ENCODE data around the gene SERPINA5.
"Not testable (repeated sequence)": the region's sequence is repeated elsewhere in the genome, so short reads cannot be mapped to it uniquely, and the experiment has no call there.

Gene SERPINA5

GRCh38 chr14:94573475-94574277 lies 7.5 kb upstream of the SERPINA5 start:
- in situ Hi-C loops (cut with MboI; ENCODE audit: low sequenced_read_pairs): no loop called here

GRCh38 chr14:94574336-94574735 lies 6.9 kb upstream of the SERPINA5 start:
- in situ Hi-C loops (cut with MboI; ENCODE audit: low sequenced_read_pairs): no loop called here

GRCh38 chr14:94575730-94576585 lies 5.3 kb upstream of the SERPINA5 start:
- in situ Hi-C loops (cut with MboI; ENCODE audit: low sequenced_read_pairs): no loop called here

GRCh38 chr14:94577472-94577871 lies 3.8 kb upstream of the SERPINA5 start:
- in situ Hi-C loops (cut with MboI; ENCODE audit: low sequenced_read_pairs): not testable (repeated sequence)

GRCh38 chr14:94578712-94579111 lies 2.5 kb upstream of the SERPINA5 start:
- in situ Hi-C loops (cut with MboI; ENCODE audit: low sequenced_read_pairs): no loop called here

- in situ Hi-C loops (cut with MboI; ENCODE audit: low sequenced_read_pairs): no loop called here
Observed at GRCh38 chr14:94582199-94582750, 1.0 kb downstream of the SERPINA5 start.

- in situ Hi-C loops (cut with MboI; ENCODE audit: low sequenced_read_pairs): no loop called here
Observed at GRCh38 chr14:94582851-94583250, 1.6 kb downstream of the SERPINA5 start.

- in situ Hi-C loops (cut with MboI; ENCODE audit: low sequenced_read_pairs): no loop called here
Observed at GRCh38 chr14:94583557-94583956, 2.3 kb downstream of the SERPINA5 start.

- in situ Hi-C loops (cut with MboI; ENCODE audit: low sequenced_read_pairs): no loop called here
Observed at GRCh38 chr14:94584591-94585280, 3.5 kb downstream of the SERPINA5 start.

GRCh38 chr14:94586635-94587034 lies 5.4 kb downstream of the SERPINA5 start:
- in situ Hi-C loops (cut with MboI; ENCODE audit: low sequenced_read_pairs): no loop called here

GRCh38 chr14:94588311-94588710 lies 7.1 kb downstream of the SERPINA5 start:
- in situ Hi-C loops (cut with MboI; ENCODE audit: low sequenced_read_pairs): no loop called here

- in situ Hi-C loops (cut with MboI; ENCODE audit: low sequenced_read_pairs): no loop called here
Observed at GRCh38 chr14:94591073-94591472, 9.8 kb downstream of the SERPINA5 start.

GRCh38 chr14:94591871-94592270 lies 10.6 kb downstream of the SERPINA5 start:
- in situ Hi-C loops (cut with MboI; ENCODE audit: low sequenced_read_pairs): no loop called here

GRCh38 chr14:94592457-94592856 lies 11.2 kb downstream of the SERPINA5 start:
- in situ Hi-C loops (cut with MboI; ENCODE audit: low sequenced_read_pairs): no loop called here

GRCh38 chr14:94593376-94593748 lies 12.1 kb downstream of the SERPINA5 start:
- in situ Hi-C loops (cut with MboI; ENCODE audit: low sequenced_read_pairs): no loop called here

- in situ Hi-C loops (cut with MboI; ENCODE audit: low sequenced_read_pairs): no loop called here
Observed at GRCh38 chr14:94593749-94594431, 12.7 kb downstream of the SERPINA5 start.

- in situ Hi-C loops (cut with MboI; ENCODE audit: low sequenced_read_pairs): no loop called here
Observed at GRCh38 chr14:94594441-94594840, 13.2 kb downstream of the SERPINA5 start.

GRCh38 chr14:94595912-94596311 lies 14.7 kb downstream of the SERPINA5 start:
- in situ Hi-C loops (cut with MboI; ENCODE audit: low sequenced_read_pairs): no loop called here

- in situ Hi-C loops (cut with MboI; ENCODE audit: low sequenced_read_pairs): no loop called here
Observed at GRCh38 chr14:94596361-94596760, 15.1 kb downstream of the SERPINA5 start.

GRCh38 chr14:94597788-94598187 lies 16.6 kb downstream of the SERPINA5 start:
- in situ Hi-C loops (cut with MboI; ENCODE audit: low sequenced_read_pairs): no loop called here

- in situ Hi-C loops (cut with MboI; ENCODE audit: low sequenced_read_pairs): no loop called here
Observed at GRCh38 chr14:94598506-94598815, 17.2 kb downstream of the SERPINA5 start.
